D721Med (cell line): Measurements from ENCODE around the gene RNF112.

Experiments used
- DNase-seq: peaks from one replicate; pipeline ENCODE4 v3.0.0; 2011; ENCODE audit warnings: low spot score; ENCODE audit not compliant: insufficient read length
- FAIRE-seq: peaks from 2 replicates; lab custom pipeline; 2011; peaks lifted over from hg19 to GRCh38; lab: Jason Lieb, UNC
- TF ChIP-seq, protein P1 (sequence below): IDR thresholded peaks from 2 replicates; pipeline ENCODE4 v1.5.1; 2012; ENCODE audit warnings: mild to moderate bottlenecking, control low read depth; ENCODE audit not compliant: insufficient read depth; ENCODE audit errors: missing control alignments

Gene RNF112

DNA sequence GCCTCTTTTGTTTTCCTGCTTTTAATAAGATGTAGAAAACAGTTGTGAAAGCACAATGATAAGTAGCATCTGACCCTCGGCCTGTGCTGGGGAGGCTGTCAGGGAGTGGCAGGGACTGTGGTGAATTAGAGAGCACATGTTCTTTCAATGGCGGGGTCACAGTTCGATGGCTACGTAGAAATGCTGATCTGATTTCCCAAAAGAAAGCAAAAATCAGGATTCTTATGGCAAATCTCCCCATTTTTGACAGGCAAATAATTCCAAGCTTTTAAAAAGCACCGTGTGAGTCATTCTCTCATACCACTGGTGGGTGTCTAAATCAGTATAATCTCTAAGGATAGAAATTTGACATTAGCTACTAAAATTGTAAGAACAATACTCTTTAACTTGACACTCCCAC, 36.9 kb upstream of the RNF112 start:
- DNase-seq = no peak
- TF ChIP-seq, protein P1, sequence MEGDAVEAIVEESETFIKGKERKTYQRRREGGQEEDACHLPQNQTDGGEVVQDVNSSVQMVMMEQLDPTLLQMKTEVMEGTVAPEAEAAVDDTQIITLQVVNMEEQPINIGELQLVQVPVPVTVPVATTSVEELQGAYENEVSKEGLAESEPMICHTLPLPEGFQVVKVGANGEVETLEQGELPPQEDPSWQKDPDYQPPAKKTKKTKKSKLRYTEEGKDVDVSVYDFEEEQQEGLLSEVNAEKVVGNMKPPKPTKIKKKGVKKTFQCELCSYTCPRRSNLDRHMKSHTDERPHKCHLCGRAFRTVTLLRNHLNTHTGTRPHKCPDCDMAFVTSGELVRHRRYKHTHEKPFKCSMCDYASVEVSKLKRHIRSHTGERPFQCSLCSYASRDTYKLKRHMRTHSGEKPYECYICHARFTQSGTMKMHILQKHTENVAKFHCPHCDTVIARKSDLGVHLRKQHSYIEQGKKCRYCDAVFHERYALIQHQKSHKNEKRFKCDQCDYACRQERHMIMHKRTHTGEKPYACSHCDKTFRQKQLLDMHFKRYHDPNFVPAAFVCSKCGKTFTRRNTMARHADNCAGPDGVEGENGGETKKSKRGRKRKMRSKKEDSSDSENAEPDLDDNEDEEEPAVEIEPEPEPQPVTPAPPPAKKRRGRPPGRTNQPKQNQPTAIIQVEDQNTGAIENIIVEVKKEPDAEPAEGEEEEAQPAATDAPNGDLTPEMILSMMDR = no peak
- FAIRE-seq = no peak

- no peak for DNase-seq
- TF ChIP-seq, protein P1 = no peak
- no peak for FAIRE-seq
Measured at GRCh38 chr17:19375732-19376131, 35.3 kb upstream of the RNF112 start.

DNA sequence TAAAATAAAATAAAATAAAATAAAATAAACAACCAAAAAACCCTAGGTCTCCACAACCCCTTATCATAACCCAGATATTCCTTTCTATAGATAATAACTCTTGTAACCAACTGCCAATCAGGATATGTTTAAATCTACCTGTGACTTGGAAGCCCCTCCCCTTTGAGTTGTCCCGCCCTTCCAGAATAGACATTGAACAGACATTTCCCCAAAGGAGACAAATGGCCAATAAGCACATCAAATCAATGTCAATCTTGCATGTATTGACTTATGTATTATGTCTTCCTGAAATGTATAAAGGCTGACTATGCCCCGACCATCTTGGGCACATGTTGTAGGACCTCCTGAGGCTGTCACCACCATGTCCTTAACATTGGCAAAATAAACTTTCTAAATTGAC, 34.2 kb upstream of the RNF112 start:
- no peak for DNase-seq
- FAIRE-seq = no peak
- TF ChIP-seq, protein P1 = no peak

DNA sequence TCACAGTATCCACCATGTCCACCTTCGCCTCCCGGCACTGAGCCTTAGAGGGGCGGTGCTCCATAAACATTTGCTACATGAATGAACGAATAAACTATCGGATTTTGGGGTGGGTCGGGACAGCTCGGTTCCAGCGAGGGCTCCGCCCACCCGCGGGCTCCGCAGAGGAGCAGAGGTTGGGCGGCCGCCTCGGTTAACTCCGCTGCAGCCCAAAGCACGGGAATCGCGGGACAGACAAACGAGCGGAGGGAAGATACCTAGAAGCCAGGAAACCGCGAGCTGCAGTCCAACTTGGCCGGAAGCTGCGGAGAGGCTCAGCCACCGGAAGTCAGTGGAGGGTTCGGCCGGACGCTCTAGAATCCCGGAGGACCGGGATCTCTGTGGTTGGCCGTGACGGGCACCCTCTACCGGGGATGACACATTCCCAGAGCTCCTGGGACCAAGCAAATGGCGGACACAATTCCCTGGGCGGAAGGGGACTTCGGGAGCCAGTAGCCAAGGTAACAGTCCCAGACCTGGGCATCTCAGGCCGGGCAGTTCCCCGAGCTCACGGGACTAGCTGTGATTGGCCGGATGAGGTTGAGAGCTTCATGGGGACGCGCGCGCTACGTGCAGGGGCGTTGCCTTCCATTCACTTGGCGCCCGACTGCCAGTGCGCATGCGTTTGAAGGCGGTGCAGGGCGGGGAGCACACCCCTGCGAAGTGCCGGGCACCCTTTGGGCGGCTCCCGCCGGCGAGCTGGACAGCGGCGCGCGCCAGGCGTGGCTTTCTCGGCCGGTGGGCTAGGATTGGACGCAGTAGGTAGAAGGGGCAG, 33.2 kb upstream of the RNF112 start:
- no peak for FAIRE-seq
- TF ChIP-seq, protein P1 = no peak
- peak; percentile 99 for DNase-seq

DNA sequence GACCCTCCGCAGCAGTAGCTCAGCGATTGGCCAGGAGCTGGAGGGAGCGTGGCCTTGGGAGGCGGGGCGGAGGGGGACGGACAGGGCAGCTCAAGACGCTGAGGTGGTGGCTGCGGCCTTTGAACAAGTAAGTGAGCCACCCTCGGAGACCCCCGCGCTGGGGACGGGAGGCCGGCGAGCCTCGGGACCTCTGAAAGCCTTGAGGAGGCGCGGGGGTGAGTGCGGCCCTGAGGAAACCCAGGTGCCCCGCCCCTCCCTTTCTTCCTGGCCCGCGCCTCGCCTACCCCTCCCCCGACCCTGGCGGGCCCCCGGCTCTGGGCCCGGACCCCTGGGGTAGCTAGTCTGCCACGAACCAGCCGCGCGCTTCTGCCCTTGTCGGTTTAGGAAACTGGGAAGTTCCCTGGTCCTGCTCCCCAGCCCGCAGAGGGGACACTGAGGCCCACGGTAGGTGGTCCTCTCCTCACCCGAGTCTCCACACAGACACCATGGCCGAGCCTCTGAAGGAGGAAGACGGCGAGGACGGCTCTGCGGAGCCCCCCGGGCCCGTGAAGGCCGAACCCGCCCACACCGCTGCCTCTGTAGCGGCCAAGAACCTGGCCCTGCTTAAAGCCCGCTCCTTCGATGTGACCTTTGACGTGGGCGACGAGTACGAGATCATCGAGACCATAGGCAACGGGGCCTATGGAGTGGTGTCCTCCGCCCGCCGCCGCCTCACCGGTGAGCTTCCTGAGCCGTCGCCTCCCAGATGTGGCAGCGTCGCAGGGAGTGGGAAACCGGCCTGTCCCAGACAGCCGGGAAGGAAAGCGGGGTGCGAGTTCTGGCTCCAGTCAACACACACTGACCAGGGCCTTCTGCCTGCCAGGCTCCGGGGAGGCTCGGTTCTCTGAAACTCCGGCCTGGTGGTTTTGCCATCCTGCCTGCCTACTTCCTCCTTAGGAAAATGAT, 32.3 kb upstream of the RNF112 start, which contains the start of gene MAPK7:
Gene MAPK7, plus strand, starts transcription at position 83 of the 945 bp plus-strand sequence. Its CDS starts 403 bp downstream, at position 486.
- no peak for FAIRE-seq
- TF ChIP-seq, protein P1 = no peak
- no peak for DNase-seq

- DNase-seq (no peak), FAIRE-seq (no peak)
- TF ChIP-seq, protein P1 = no peak
Measured at GRCh38 chr17:19379361-19380065, 31.5 kb upstream of the RNF112 start.
